ENCODE data around the gene LMX1B.
"Not testable (repeated sequence)": the region's sequence is repeated elsewhere in the genome, so short reads cannot be mapped to it uniquely, and the experiment has no call there.

Gene LMX1B

GRCh38 chr9:126633881-126634558 lies 20.3 kb downstream of the LMX1B start:
- no peak for DNase-seq (ENCODE audit: low read depth, low spot score)

DNA sequence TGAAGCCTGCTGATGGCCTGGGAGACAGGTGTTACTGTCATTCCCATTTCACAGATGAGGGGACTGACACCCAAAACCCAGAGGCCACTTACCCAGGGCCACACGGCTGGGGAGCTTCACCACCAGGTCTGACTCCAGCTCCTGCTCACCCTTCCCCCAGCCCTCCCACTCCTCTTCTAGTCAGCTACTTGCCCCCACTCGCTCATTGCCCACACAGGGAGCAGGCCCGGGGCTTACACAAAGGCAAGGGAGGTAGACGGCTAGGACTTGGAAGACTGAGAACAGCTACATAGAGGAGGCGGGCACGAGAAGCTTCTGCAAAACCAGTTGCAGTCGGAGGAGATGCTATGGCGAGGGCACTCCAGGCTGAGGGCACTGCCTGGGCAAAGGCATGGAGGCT lies 21.3 kb downstream of the LMX1B start:
- no peak for DNase-seq (ENCODE audit: low read depth, low spot score)

- no peak for DNase-seq (ENCODE audit: low read depth, low spot score)
These were observed 22.1 kb downstream of the LMX1B start for GRCh38 chr9:126635661-126636439.

- no peak for DNase-seq (ENCODE audit: low read depth, low spot score)
These were observed 23.5 kb downstream of the LMX1B start for GRCh38 chr9:126636983-126637798.

GRCh38 chr9:126638571-126639132 lies 24.9 kb downstream of the LMX1B start:
- no peak for DNase-seq (ENCODE audit: low read depth, low spot score)

DNA sequence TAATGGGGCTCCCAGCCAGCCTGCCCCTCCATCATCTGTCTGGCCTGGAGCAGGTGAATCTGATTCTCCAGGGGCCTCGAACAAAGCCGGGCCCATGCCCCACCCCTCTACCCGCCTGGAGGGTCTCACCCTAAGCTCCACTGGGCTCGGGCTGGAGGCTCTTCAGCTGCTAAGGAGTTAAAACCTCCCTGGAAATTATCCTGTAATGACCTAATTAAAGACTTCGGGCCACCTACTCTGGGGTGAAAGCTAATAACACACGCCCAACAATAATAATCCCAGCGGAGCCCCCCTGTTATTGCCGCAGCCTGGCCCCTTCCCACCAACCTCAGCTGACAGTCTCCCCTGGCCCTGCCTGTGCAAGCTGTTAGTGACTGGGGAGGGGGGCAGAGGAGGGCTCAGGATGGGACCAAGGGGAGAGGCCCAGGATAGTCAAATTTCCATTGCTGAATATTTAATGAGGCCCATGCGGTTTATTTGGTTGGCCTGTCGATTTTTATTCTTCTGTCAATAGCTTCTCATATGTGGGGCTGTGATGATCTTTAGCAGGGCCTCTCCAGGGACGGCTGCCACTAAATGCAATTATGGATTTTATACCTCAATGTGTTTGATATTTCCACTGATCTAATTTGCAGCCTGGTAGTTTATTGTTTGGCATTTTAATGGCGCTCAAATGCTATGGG lies 25.7 kb downstream of the LMX1B start:
- no peak for DNase-seq (ENCODE audit: low read depth, low spot score)

DNA sequence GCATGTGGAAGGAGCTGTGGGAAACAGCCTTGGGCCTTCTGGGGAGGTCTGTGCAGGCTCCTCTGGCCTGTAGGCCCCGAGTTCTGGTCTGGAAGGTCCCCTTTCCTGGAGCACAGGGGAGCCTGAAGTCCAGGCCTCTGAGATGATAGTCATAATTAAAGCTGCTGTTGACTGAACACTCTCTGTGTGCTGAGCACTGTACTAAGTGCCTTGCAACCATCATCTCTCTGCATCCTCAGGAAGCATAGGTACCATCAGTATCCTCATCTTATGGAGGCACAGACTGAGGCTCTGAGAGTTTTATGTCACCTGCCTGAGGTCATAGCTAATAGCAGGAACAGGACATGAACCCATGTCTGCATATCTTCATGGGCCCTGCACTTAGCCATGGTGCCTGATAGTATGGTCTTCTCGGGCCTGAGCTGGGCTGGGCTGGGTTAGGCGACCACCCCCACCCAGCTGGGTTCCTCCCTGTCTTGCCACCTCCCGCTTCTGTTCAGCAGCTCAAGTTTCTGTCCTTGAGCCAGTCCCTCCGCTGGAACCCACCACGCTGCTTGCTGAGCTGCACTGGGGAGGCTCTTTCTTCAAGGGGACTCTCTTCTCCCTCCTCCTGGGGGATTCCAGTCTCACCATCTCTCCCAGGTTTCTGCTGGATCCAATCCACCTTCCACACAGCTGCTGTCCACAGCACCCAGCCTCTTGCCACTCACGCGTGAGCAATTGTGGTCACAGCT lies 27.6 kb downstream of the LMX1B start:
- no peak for DNase-seq (ENCODE audit: low read depth, low spot score)

DNA sequence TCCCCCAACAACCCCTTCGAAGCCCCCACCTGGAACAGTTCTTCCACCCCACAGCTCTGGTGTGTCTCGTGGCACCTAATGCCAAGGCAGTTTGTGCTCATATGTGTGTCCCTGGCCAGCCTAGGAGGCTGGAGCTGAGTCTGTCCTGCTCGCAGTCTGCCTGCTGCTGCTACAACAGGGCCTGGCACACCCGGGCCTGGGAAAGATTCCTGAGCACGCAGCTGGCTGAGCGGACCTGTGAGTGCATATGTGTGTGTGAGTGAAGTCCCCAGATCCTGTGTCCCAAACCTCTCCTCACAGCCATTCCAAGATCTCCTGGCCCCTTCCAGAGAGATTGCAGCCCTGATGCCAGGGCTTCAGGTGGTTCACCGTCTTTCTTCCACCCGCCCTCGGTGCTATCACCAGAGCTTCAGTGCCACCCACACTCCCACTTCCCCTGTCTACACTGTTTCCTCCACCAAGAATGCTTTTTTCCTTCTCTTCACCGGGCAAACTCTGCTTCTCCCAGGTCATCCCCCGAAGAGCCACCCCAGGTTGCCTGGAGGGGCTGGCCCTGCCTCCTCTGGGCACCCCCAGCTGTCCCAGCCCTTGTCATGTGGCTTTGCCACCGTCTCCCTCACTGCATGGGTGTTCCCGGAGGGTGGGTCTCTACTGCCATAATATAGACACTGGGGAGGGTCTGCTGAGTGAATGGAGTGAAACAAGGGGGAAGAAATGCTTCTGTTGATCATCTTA lies 28.4 kb downstream of the LMX1B start:
- DNase-seq (ENCODE audit: low read depth, low spot score) = no peak

GRCh38 chr9:126642839-126643238 lies 29.1 kb downstream of the LMX1B start:
- DNase-seq (ENCODE audit: low read depth, low spot score) = no peak

- DNase-seq (ENCODE audit: low read depth, low spot score) = no peak
These were observed 30.3 kb downstream of the LMX1B start for GRCh38 chr9:126643945-126644527.

- DNase-seq (ENCODE audit: low read depth, low spot score) = no peak
These were observed 32.4 kb downstream of the LMX1B start for GRCh38 chr9:126646162-126646561.

- no peak for DNase-seq (ENCODE audit: low read depth, low spot score)
These were observed 34.1 kb downstream of the LMX1B start for GRCh38 chr9:126647585-126648411.

DNA sequence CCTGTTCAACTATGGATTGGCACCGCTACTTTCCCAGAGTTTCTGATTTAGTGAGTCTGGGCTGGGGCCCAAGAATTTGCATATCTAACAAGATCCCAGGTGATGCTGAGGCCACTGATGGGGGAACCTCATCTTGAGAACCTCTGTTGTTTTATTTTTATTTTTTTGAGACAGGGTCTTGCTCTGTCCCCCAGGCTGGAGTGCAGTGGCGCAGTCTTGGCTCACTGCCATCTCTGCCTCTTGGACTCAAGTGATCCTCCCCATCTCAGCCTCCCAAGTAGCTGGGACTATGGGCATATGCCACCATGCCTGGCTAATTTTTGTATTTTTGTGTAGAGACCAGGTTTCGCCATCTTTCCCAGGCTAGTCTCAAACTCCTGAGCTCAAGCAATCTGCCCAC lies 35.7 kb downstream of the LMX1B start:
- DNase-seq (ENCODE audit: low read depth, low spot score) = no peak

GRCh38 chr9:126650404-126651341 lies 36.9 kb downstream of the LMX1B start:
- no peak for DNase-seq (ENCODE audit: low read depth, low spot score)

- DNase-seq (ENCODE audit: low read depth, low spot score) = no peak
These were observed 38.4 kb downstream of the LMX1B start for GRCh38 chr9:126652140-126652582.

DNA sequence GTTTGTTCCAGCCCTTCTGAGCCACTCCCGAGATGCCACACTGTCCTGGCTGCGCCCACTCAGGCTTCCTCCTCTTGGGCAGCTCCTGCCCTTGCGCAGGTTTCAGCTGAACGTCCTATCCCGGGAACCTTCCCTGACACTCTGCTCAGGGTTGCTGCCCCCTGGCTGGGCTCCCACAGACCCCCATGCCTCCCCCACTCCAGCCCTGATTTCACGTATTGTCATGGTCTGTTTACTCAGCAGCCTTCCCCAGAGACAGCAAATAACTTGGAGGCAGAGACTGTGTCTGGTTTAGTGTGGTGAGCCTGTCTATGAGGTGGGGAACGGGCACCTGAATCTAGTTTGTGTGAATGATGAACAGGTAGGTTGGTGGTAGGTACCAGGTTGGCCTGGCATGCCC lies 40.4 kb downstream of the LMX1B start:
- DNase-seq (ENCODE audit: low read depth, low spot score) = no peak

DNA sequence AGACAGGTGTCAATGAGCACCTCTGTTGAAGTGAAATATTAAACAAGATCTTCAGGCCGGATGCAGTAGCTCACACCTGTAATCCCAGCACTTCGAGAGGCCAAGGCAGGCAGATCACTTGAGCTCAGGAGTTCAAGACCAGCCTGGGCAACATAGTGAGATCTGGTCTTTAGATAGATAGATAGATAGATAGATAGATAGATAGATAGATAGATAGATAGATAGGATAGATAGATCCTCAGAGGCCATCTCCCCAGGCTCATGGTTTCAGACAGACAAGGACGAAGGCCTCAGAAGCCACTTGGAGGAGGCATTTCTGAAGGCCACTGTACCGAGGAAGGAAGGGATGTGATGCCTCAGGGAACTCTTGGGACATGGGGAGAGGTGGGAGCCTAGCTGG lies 42.5 kb downstream of the LMX1B start:
- DNase-seq (ENCODE audit: low read depth, low spot score) = not testable (repeated sequence)
